Small intestine (tissue), 7 donors: ENCODE data around the gene PPP2CA. TPM values are rescaled to one million over a fixed set of nuclear protein-coding genes. Genes with fewer than 3 reads are reported as not detected.

Source experiments
- DNase-seq, 2 donors: peaks; one replicate each; pipeline versions ENCODE4 v3.0.0 to v3.0.0-alpha.2; 2013
- FAIRE-seq: peaks from 2 replicates; lab custom pipeline; 2012; peaks lifted over from hg19 to GRCh38; lab: Jason Lieb, UNC
- H3K27ac ChIP-seq, 3 donors: one replicate each; pipeline ENCODE4 v1.5.1; 2013; ENCODE audit warnings: low read length in 2 of 3, mild to moderate bottlenecking in 2 of 3, control low read depth in 1 of 3, inconsistent platforms in 1 of 3, low read depth in 1 of 3, moderate library complexity in 1 of 3
- H3K27me3 ChIP-seq, 3 donors: one replicate each; pipeline ENCODE4 v1.6.1; 2013; ENCODE audit warnings: low read length in 3 of 3, inconsistent platforms in 1 of 3; ENCODE audit not compliant: control insufficient read depth in 3 of 3, insufficient read depth in 3 of 3
- H3K36me3 ChIP-seq, 3 donors: one replicate each; pipeline ENCODE4 v1.6.1; 2013; ENCODE audit warnings: low read length in 3 of 3, inconsistent platforms in 1 of 3, low read depth in 1 of 3, mild to moderate bottlenecking in 1 of 3, moderate library complexity in 1 of 3; ENCODE audit not compliant: control insufficient read depth in 3 of 3, insufficient read depth in 2 of 3
- H3K4me1 ChIP-seq, 3 donors: one replicate each; pipeline ENCODE4 v1.6.1; 2013; ENCODE audit warnings: low read length in 2 of 3, inconsistent platforms in 1 of 3, low read depth in 1 of 3, mild to moderate bottlenecking in 1 of 3, moderate library complexity in 1 of 3; ENCODE audit not compliant: control insufficient read depth in 3 of 3, insufficient read depth in 2 of 3
- H3K4me3 ChIP-seq, 3 donors: one replicate each; pipeline ENCODE4 v1.5.1; 2013; ENCODE audit warnings: low read length in 3 of 3, control low read depth in 1 of 3, inconsistent platforms in 1 of 3, low read depth in 1 of 3, mild to moderate bottlenecking in 1 of 3, moderate library complexity in 1 of 3
- H3K9me3 ChIP-seq, 2 donors: one replicate each; pipeline ENCODE4 v1.6.1; 2013; ENCODE audit warnings: low read depth in 1 of 2, low read length in 1 of 2; ENCODE audit not compliant: control insufficient read depth in 2 of 2, insufficient read depth in 1 of 2
- WGBS, 3 donors: extraction: QIAGEN DNeasy Blood & Tissue Kit; methylation state at CpG; one replicate each; pipeline ENCODE4 v1.1.7; 2013; 5-methylcytosine and 5-hydroxymethylcytosine counted together
- polyA plus RNA-seq, 4 donors: library from polyadenylated mRNA; stranded (reverse) in 3 of 4; unstranded in 1 of 4; fragments of 200-250 nt in 3 of 4; fragments of 120-200 nt in 1 of 4; gene quantifications; one replicate each; pipeline versions ENCODE4 v1.2.1 to v1.2.3, GENCODE V29; 2013
- donor health status: healthy with polysubstance abuse.
- donor health status: control.
- donor health status: control.
- donor health status: Bipolar disorder and iron deficiency.
- donor health status: healthy.

Gene PPP2CA
- polyA plus RNA-seq, 4 donors: 42.4 to 123 (median 46.8) TPM

DNA sequence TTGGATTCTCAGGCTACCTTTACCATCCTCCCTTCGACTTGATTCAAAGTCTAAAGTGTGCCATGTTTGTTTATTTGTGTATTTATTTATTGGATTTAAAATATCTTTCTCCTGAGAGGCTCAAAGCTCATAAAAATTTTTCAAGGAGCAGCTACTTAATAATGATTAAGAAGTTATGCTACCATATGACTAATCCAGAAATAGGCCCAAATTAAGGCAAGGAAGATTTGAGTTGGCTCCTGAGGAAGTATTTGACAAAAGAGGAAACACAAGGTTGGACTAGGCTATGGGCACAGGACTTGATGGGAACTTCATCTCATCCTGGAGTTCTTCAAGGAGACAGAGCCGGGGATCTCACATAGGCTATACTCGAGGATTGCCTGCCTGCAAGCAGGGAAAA, 22.4 kb upstream of the PPP2CA start:
- WGBS, 3 donors: 60 to 83% (median 78%) methylated on average over 3 of the region's 3 CpGs
- FAIRE-seq: no peak
- H3K36me3 ChIP-seq: no peaks in the 10 kb centered on the region
- H3K27me3 ChIP-seq: no peaks in the 10 kb centered on the region
- no peak overlapping the region for H3K4me3 ChIP-seq
- no peak overlapping the region for H3K27ac ChIP-seq
- no peaks in the 10 kb centered on the region for H3K9me3 ChIP-seq
- no peak for DNase-seq
- H3K4me1 ChIP-seq: peaks cover 0 to 3% (median 0%) of the 10 kb centered on the region in 3 donors

GRCh38 chr5:134247428-134248224, 21.8 kb upstream of the PPP2CA start:
- 81 to 85% (median 84%) methylated on average over 6 of the region's 6 CpGs for WGBS, 3 donors
- peaks cover 0 to 3% (median 0%) of the 10 kb centered on the region in 3 donors for H3K4me1 ChIP-seq
- H3K4me3 ChIP-seq: no peak overlapping the region
- H3K27ac ChIP-seq: no peak overlapping the region
- H3K9me3 ChIP-seq: no peaks in the 10 kb centered on the region
- DNase-seq (no peak), FAIRE-seq (no peak)
- no peaks in the 10 kb centered on the region for H3K36me3 ChIP-seq
- H3K27me3 ChIP-seq: no peaks in the 10 kb centered on the region

DNA sequence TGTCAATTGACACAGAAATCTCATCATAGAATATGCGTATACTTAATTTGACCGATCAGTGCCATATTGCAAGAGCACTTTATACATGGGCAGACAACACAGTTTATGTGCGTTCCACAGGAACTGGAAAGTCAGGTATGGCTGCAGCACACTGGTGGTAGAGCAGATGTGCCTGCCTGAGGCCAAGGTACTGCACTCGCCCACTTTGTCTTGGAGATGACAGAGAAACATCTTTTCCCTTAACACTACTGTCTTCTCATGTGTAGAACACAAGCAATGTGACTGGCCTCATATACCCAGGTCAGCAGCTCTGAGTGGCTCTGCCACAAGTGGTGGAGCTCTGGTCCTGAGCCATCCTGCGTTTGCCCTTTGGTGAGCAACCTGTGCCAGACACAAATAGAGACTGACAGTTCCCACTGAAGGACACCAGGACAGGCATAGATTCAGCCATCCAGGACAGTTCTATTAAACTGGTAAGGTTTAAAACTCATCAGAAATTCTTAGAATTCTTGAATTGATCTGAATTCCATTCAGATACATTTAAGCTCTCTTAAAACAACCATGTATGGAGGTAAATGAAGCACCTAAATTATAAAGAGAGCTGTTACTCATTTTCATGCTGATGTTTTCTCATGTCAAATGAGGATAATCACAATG, 21.0 kb upstream of the PPP2CA start:
- Histone ChIP-seq H3K27me3 (no peaks in the 10 kb centered on the region), H3K4me1 (peaks cover 0 to 3% (median 0%) of the 10 kb centered on the region in 3 donors), H3K4me3 (no peak overlapping the region), H3K27ac (no peak overlapping the region), H3K9me3 (no peaks in the 10 kb centered on the region), H3K36me3 (no peaks in the 10 kb centered on the region)
- no peak for FAIRE-seq
- 91 to 94% (median 93%) methylated on average over 5 of the region's 5 CpGs for WGBS, 3 donors
- no peak for DNase-seq

DNA sequence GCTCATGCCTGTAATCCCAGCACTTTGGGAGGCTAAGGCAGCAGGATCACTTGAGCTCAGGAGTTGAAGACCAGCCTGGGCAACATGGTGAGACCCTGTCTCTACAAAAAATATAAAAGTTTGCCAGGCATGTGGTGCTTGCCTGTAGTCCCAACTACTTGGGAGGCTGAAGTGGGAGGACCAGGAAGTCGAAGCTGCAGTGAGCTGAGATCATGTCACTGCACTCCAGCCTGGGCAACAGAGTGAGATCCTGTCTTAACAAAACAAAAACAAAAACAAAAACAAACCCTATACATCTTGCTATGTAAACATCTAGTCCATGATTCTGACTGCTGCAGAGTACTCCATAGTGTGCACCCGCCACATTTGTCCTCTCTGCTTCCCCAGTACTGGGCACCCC, 19.8 kb upstream of the PPP2CA start:
- FAIRE-seq: no peak
- Histone ChIP-seq H3K9me3 (no peaks in the 10 kb centered on the region), H3K27me3 (no peaks in the 10 kb centered on the region), H3K27ac (no peak overlapping the region), H3K4me1 (peaks cover 0 to 7% (median 0%) of the 10 kb centered on the region in 3 donors), H3K36me3 (no peaks in the 10 kb centered on the region), H3K4me3 (no peak overlapping the region)
- WGBS, 3 donors: 90 to 94% (median 92%) methylated on average over 2 of the region's 2 CpGs
- DNase-seq: no peak

- Histone ChIP-seq H3K27me3 (no peaks in the 10 kb centered on the region), H3K4me1 (peaks cover 0 to 13% (median 0%) of the 10 kb centered on the region in 3 donors), H3K27ac (peak overlapping the region in 1 of 3 donors; percentile 11), H3K36me3 (no peaks in the 10 kb centered on the region), H3K4me3 (no peak overlapping the region), H3K9me3 (no peaks in the 10 kb centered on the region)
- DNase-seq (peak in 1 of 2 donors; percentile 26), FAIRE-seq (no peak)
- WGBS, 3 donors: 54 to 78% (median 76%) methylated on average over 8 of the region's 8 CpGs
These were observed 19.3 kb upstream of the PPP2CA start for GRCh38 chr5:134245101-134245604.

DNA sequence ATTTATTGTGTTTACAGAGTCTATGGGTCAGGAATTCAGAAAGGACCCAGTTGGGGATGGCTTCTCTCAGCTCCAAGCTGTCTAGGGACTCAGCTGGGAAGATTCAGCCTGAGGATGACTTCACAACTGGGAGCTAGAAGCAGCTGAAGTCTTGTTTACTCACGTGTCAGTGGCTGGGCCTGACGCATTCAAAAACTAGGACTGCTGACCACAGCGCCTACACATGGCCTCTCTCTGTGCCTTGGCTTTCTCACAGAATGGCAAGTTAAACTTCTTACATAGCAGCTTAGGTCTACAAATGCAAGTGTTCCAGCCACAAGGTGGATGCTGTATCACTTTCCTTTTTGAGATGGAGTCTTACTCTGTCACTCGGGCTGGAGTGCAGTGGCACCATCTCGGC, 16.3 kb upstream of the PPP2CA start:
- FAIRE-seq (no peak), DNase-seq (no peak)
- H3K27me3 ChIP-seq: no peaks in the 10 kb centered on the region
- WGBS, 3 donors: 73 to 89% (median 74%) methylated on average over 5 of the region's 5 CpGs
- H3K4me1 ChIP-seq: peaks cover 0 to 16% (median 0%) of the 10 kb centered on the region in 3 donors
- H3K9me3 ChIP-seq: no peaks in the 10 kb centered on the region
- no peak overlapping the region for H3K4me3 ChIP-seq
- H3K36me3 ChIP-seq: no peaks in the 10 kb centered on the region
- H3K27ac ChIP-seq: no peak overlapping the region

DNA sequence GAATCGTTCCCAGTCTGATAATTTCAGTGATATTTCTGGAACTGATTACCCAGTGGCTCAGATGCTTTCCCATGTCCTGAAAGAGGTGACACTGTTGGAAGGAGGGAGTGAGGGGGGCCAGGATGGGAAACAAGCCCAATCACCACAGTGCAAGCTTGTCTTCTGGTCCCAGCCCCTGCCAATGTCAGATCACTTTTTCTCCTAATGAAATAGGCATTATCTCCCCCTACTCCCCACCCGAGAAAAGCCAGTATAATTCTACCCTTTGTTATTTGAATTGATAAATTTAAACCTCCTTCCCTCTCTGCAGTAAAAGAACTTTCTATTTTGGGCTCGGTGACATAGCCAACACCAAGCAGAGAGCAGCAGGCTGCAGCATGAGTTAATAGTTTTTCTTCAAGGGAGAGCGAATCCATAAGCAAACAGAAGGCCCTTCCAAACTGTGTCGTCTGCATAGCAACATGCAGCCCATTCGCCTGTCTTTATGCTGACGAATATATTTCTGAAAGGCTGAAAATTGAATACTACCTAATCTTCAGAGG, 14.6 kb upstream of the PPP2CA start:
- Histone ChIP-seq H3K27ac (peak overlapping the region in 2 of 3 donors; percentile 68 to 83), H3K4me3 (no peak overlapping the region), H3K9me3 (no peaks in the 10 kb centered on the region), H3K4me1 (peaks cover 0 to 16% (median 0%) of the 10 kb centered on the region in 3 donors), H3K27me3 (no peaks in the 10 kb centered on the region), H3K36me3 (no peaks in the 10 kb centered on the region)
- WGBS, 3 donors: 25 to 32% (median 30%) methylated on average over 7 of the region's 7 CpGs
- peak in 1 of 2 donors; percentile 64 for DNase-seq
- FAIRE-seq: no peak

DNA sequence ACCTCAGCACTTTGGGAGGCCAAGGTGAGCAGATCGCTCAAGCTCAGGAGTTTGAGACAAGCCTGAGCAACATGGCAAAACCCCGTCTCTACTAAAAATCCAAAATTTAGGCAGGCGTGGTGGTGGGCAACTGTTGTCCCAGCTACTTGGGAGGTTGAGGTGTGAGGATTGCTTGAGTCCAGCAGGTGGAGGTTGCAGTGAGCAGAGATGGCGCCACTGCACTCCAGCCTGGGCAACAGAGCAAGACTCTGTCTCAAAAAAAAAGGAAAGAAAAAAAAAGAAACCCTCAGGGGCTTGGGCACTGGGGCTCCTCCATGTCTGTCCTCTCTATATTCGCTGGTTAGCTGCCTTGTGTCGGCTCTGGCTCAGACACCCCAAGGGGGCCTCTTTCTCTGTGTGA, 10.9 kb upstream of the PPP2CA start:
- no peak overlapping the region for H3K27ac ChIP-seq
- H3K27me3 ChIP-seq: no peaks in the 10 kb centered on the region
- H3K9me3 ChIP-seq: no peaks in the 10 kb centered on the region
- DNase-seq (no peak), FAIRE-seq (no peak)
- no peak overlapping the region for H3K4me3 ChIP-seq
- H3K4me1 ChIP-seq: peaks cover 0 to 13% (median 0%) of the 10 kb centered on the region in 3 donors
- WGBS, 3 donors: 93 to 95% (median 94%) methylated on average over 6 of the region's 6 CpGs
- no peaks in the 10 kb centered on the region for H3K36me3 ChIP-seq
